Activated CD8-positive, alpha-beta memory T cell treated with anti-CD3 and anti-CD28 coated beads for 48 hours (primary cell): ENCODE results near the gene PIGX.
"Not testable (repeated sequence)": the region's sequence is repeated elsewhere in the genome, so short reads cannot be mapped to it uniquely, and the experiment has no call there.

Source experiments
- DNase-seq, 3 experiments: peaks; one replicate each; pipeline ENCODE4 v3.0.0-alpha.2; 2020; ENCODE audit warnings: low read depth in 2 of 3, low spot score in 2 of 3

Gene PIGX

DNA sequence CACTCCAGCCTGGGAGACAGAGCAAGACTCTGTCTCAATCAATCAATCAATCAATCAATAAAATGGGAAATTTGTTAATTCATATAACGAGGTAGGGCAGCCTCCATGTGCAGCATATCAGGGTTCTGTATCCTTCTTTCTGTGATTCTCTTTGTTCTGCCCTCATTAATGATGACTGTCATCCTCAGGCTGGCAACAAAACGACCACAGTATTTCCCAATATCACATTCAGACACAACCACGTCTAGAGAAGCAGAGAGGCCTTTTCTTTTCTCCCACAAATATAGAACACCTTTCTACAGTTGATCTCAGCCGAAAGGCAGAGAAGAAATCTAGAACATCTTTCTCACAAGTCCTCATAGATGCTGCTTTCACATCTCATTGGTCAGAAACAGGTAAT is 11.4 kb upstream of the PIGX start:
- no peak for DNase-seq

GRCh38 chr3:196706327-196706726 is 5.8 kb upstream of the PIGX start:
- no peak for DNase-seq

DNA sequence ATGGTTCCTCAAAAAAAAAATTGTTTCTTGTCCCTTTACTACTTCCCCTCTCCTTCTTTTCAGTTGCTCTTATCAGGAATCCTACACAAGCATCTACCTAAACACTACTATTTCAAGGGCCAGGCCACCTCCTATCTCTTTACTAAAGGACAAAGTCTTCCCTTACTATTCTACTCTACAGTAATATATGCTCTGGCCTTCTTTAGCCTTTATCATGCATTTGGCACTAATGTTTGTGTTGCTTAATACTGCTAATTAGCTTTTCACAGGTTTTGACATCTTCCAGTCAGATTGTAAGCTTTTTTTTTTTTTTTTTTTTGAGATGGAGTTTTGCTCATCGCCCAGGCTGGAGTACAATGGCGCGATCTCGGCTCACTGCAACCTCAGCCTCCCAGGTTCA is 5.4 kb upstream of the PIGX start:
- DNase-seq, result no peak

DNA sequence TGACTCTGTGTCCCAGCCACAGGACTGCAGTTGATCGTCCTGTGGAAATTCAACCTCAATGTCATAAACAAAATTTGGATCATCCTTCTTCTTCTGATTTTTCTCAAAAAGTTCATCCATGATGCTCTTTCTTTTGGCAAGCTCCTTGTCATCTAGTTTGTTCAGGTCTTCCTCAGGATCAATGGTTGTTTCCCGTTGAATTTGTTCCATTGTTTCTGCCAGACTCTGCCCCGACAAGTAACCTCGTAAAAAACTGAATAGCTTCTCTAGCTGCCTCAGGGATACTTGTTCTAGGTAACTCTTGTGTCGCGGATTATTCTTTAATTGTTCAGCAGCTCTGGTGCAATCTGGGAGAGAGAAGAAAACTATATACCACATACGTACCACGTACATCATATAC is 4.6 kb upstream of the PIGX start:
- no peak for DNase-seq

- DNase-seq, result no peak
Observed at GRCh38 chr3:196708467-196708866, 3.7 kb upstream of the PIGX start.

- peak in 1 of 3 experiments; percentile 36 for DNase-seq
Observed at GRCh38 chr3:196712514-196713413, 587 bp downstream of the PIGX start.

- DNase-seq, result not testable (repeated sequence)
Observed at GRCh38 chr3:196717162-196717561, 5.0 kb downstream of the PIGX start.

GRCh38 chr3:196721097-196721496 is 8.9 kb downstream of the PIGX start:
- no peak for DNase-seq

- DNase-seq, result no peak
Observed at GRCh38 chr3:196726788-196727675, 14.9 kb downstream of the PIGX start.

- DNase-seq, result no peak
Observed at GRCh38 chr3:196735751-196736150, 23.6 kb downstream of the PIGX start.

- no peak for DNase-seq
Observed at GRCh38 chr3:196736670-196737374, 24.6 kb downstream of the PIGX start.

GRCh38 chr3:196737655-196738054 is 25.5 kb downstream of the PIGX start:
- no peak for DNase-seq

- peak; percentile 74 to 86 (median 77) for DNase-seq
Observed at GRCh38 chr3:196739671-196740480, 27.7 kb downstream of the PIGX start, which contains the start of gene PAK2. TSS of gene PAK2 (plus strand) at chr3:196739857. CDS start at chr3:196782647, 42,790 bp downstream.

GRCh38 chr3:196740481-196741248 is 28.5 kb downstream of the PIGX start:
- no peak for DNase-seq

DNA sequence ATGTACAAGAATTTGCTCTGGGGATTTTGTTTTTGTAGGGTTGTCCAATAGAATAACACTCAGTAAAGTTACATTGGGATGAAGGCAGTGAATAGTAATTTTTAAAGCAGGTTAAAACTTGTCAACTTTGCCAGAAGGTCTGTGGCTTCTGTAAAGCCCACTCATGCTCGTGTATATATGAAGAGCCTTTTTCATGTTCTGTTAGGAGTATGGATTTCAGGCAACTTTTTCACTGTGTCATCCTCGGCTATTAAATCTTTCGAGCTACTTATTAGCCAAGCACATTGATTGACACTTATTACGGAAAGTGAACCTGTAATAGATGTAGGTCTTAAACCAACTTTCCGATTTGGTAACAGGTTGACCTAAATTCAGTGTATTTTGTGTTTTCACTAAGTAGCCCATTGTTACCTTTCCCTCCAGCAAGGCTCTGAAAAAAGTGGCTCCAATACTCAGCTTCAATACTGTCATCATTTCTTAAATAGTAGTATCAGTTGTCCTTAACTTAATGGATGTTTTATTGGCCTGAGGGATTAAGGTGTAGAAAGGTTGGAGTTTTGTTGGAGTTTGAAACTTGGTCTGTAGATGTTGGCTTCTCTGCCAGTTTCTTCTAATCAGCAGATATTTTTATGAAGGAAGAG is 29.2 kb downstream of the PIGX start:
- no peak for DNase-seq

- not testable (repeated sequence) for DNase-seq
Observed at GRCh38 chr3:196743569-196743968, 31.4 kb downstream of the PIGX start.

GRCh38 chr3:196749125-196749524 is 36.9 kb downstream of the PIGX start:
- no peak for DNase-seq

DNA sequence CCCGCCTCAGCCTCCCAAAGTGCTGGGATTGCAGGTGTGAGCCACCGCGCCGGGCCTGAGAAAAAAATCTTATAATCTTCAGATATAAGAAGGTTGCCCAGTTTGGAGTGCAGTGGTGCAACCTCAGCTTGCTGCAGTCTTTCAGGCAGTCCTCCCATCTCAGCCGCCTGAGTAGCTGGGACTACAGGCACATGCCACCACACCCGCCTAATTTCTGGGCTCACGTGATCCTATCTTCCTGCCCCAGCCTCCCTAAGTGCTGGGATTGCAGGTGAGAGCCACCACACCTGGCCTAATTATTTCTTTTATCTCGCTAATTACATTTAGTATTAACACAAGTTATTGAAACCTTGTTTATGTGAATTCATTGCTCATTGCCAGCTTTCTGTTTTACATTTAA is 41.0 kb downstream of the PIGX start:
- no peak for DNase-seq
